Skeletal muscle satellite cell (primary cell): ENCODE measurements around the gene SLC13A4.
A peak's percentile ranks its signal among the peaks of the same experiment; 100 is the strongest.

ENCODE experiments used
- H3K27me3 ChIP-seq: 2 replicates; pipeline ENCODE4 v1.7.0; 2013; ENCODE audit warnings: low read length; ENCODE audit not compliant: control insufficient read depth, insufficient read depth
- H3K36me3 ChIP-seq: 2 replicates; pipeline ENCODE4 v1.7.0; 2013; ENCODE audit warnings: mild to moderate bottlenecking, control low read depth, low read length; ENCODE audit not compliant: insufficient read depth
- H3K4me1 ChIP-seq: 2 replicates; pipeline ENCODE4 v1.7.0; 2013; ENCODE audit warnings: low read length; ENCODE audit not compliant: control insufficient read depth, insufficient read depth
- H3K4me2 ChIP-seq: 2 replicates; pipeline ENCODE4 v1.7.0; 2013; ENCODE audit warnings: mild to moderate bottlenecking, low read length
- H3K4me3 ChIP-seq: 2 replicates; pipeline ENCODE4 v1.7.0; 2013; ENCODE audit warnings: low read length
- H3K9ac ChIP-seq: 2 replicates; pipeline ENCODE4 v1.7.0; 2013; ENCODE audit warnings: mild to moderate bottlenecking, low read depth, low read length, moderate library complexity
- H3K9me3 ChIP-seq: replicated peaks from 2 replicates; pipeline ENCODE4 v1.7.0; 2013; ENCODE audit warnings: mild to moderate bottlenecking, control low read depth, low read length

The SLC13A4 gene

GRCh38 chr7:135715055-135715522, 12.9 kb downstream of the SLC13A4 start:
- no peak overlapping the region for H3K9ac ChIP-seq
- H3K27me3 ChIP-seq: no peaks in the 10 kb centered on the region
- peaks cover 31% of the 10 kb centered on the region for H3K4me1 ChIP-seq
- H3K4me2 ChIP-seq: peak overlapping the region; percentile 43
- no peaks in the 10 kb centered on the region for H3K9me3 ChIP-seq
- H3K36me3 ChIP-seq: no peaks in the 10 kb centered on the region
- H3K4me3 ChIP-seq: peak overlapping the region; percentile 43

- Histone ChIP-seq H3K9ac (peak overlapping the region; percentile 43), H3K4me1 (peaks cover 31% of the 10 kb centered on the region), H3K4me3 (peak overlapping the region; percentile 43), H3K27me3 (no peaks in the 10 kb centered on the region), H3K9me3 (no peaks in the 10 kb centered on the region), H3K4me2 (peak overlapping the region; percentile 43), H3K36me3 (no peaks in the 10 kb centered on the region)
These were observed 13.4 kb downstream of the SLC13A4 start for GRCh38 chr7:135714534-135715009.

DNA sequence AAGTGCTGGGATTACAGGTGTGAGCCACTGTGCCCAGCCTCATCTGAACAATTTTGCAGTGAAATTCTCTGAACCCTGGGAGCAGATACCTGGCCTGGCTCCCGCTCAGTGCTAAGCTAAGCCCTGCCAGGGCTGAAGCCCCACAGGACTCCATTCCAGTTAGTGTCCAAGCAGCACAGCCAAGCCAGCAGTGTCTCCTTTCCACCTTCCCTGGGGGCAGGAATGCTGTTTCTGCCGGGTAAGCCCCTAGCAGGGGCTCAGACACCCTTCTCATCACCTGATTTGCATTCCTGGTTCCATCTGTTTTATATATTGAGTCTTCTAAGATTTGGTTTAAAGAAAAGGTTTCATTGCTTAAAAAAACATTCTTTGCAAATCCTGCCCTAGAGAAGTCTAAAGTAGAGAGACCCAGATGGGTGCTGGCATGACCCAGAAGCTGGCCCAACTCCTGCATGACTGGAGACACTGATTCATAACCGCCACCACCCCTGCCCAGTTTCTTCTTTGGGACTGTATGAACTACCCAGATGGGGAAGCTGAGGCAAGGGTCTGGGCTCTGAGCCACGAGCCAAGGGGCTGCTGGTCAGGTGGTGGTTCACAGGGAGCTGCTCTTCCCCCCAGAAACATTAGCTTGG, 14.0 kb downstream of the SLC13A4 start:
- Histone ChIP-seq H3K9me3 (no peaks in the 10 kb centered on the region), H3K4me1 (peaks cover 31% of the 10 kb centered on the region), H3K27me3 (no peaks in the 10 kb centered on the region), H3K4me3 (peak overlapping the region; percentile 14), H3K4me2 (peak overlapping the region; percentile 43), H3K36me3 (no peaks in the 10 kb centered on the region), H3K9ac (peak overlapping the region; percentile 43)

DNA sequence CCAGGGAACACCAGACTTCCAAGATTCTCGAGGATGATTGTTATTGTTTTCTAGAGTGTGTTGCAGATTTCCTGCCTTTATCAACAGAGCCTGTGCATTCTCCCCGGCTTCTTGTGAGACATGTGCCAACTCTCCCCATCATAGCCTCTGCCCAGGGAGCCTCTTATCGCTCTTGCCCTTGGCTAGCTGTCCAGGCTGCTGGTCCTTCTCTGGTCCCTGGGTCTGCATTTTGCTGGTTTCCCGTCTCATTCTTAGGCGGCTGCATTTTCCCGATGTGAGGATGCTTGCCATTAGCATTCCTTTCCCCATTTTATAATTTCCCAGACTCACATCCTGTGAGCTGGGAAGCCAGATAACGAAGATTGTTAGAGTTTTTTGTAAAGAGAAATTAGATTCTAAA, 15.2 kb downstream of the SLC13A4 start:
- no peaks in the 10 kb centered on the region for H3K9me3 ChIP-seq

DNA sequence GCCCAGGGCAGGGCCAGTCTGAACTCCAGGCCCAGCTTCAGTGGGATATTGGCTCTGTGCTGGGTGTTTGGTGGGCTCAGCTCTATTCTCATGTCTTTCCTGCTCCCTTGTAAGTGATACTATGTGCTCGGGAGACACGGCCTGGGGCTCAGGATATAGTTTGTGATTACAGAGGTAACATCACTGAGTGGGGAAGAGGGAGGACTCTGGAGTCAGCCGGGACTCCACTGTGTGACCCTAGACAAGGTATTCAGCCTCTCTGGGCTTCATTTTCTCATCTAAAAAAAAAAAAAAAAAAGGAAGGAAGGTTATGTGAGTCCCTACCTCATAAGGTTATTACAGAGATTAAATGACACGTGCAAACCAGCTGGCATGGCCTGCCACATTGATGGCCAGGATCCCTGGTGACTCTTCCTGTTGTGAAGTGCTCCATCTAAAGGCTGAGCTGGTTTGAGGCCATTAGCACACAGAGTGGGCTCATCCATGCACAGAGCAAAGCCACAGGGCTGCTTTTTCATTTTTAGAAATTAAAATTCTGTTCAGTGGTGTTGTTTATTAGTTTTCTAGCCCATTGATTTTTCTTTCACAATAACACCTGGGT, 15.7 kb downstream of the SLC13A4 start:
- H3K4me3 ChIP-seq: no peak overlapping the region
- H3K4me2 ChIP-seq: no peak overlapping the region
- no peak overlapping the region for H3K9ac ChIP-seq
- H3K36me3 ChIP-seq: no peaks in the 10 kb centered on the region
- no peaks in the 10 kb centered on the region for H3K27me3 ChIP-seq
- peaks cover 31% of the 10 kb centered on the region for H3K4me1 ChIP-seq
- no peaks in the 10 kb centered on the region for H3K9me3 ChIP-seq

More for the DNA sequence above, 15.2 kb downstream of the SLC13A4 start:
- Histone ChIP-seq H3K4me2 (no peak overlapping the region), H3K9ac (no peak overlapping the region), H3K36me3 (no peaks in the 10 kb centered on the region), H3K4me1 (peaks cover 31% of the 10 kb centered on the region), H3K4me3 (no peak overlapping the region), H3K27me3 (no peaks in the 10 kb centered on the region)

GRCh38 chr7:135711139-135711469, 16.9 kb downstream of the SLC13A4 start:
- Histone ChIP-seq H3K4me2 (no peak overlapping the region), H3K9me3 (no peaks in the 10 kb centered on the region), H3K36me3 (no peaks in the 10 kb centered on the region), H3K4me1 (peaks cover 22% of the 10 kb centered on the region), H3K27me3 (no peaks in the 10 kb centered on the region), H3K9ac (no peak overlapping the region), H3K4me3 (no peak overlapping the region)

- Histone ChIP-seq H3K36me3 (no peaks in the 10 kb centered on the region), H3K9ac (no peak overlapping the region), H3K9me3 (no peaks in the 10 kb centered on the region), H3K4me2 (no peak overlapping the region), H3K4me1 (peaks cover 17% of the 10 kb centered on the region), H3K4me3 (no peak overlapping the region), H3K27me3 (no peaks in the 10 kb centered on the region)
These were observed 17.4 kb downstream of the SLC13A4 start for GRCh38 chr7:135710417-135711138.

DNA sequence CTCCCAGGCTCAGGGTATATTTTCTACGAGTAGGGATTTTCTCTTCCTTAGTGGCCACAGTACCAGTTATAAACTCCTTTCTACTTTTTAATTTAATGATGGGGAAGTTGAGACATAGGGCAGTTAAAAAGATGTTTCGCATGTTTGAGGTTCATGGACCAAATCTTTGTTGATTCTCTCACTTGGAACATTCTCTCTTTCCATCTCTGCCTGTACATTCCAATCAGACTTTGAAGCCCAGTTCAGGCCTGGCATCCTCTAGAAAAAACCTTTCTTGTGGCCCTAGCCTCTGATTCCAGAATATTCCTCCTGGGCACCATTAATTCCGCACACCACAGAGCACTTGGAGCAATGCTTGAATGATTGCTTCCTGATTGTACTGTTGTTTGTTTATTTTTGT, 18.5 kb downstream of the SLC13A4 start:
- no peak overlapping the region for H3K9ac ChIP-seq
- no peaks in the 10 kb centered on the region for H3K9me3 ChIP-seq
- no peaks in the 10 kb centered on the region for H3K36me3 ChIP-seq

GRCh38 chr7:135708041-135708440, 19.9 kb downstream of the SLC13A4 start:
- no peak overlapping the region for H3K4me2 ChIP-seq
- H3K9me3 ChIP-seq: no peaks in the 10 kb centered on the region
- no peaks in the 10 kb centered on the region for H3K36me3 ChIP-seq
- H3K27me3 ChIP-seq: no peaks in the 10 kb centered on the region
- no peaks in the 10 kb centered on the region for H3K4me1 ChIP-seq
- no peak overlapping the region for H3K4me3 ChIP-seq
- no peak overlapping the region for H3K9ac ChIP-seq

More for the DNA sequence above, 18.5 kb downstream of the SLC13A4 start:
- Histone ChIP-seq H3K4me2 (no peak overlapping the region), H3K27me3 (no peaks in the 10 kb centered on the region), H3K4me3 (no peak overlapping the region), H3K4me1 (peaks cover 8% of the 10 kb centered on the region)

GRCh38 chr7:135707570-135707966, 20.4 kb downstream of the SLC13A4 start:
- Histone ChIP-seq H3K4me2 (no peak overlapping the region), H3K4me3 (no peak overlapping the region), H3K27me3 (no peaks in the 10 kb centered on the region), H3K4me1 (no peaks in the 10 kb centered on the region), H3K9ac (no peak overlapping the region), H3K9me3 (no peaks in the 10 kb centered on the region), H3K36me3 (no peaks in the 10 kb centered on the region)

GRCh38 chr7:135706858-135707569, 21.0 kb downstream of the SLC13A4 start:
- no peaks in the 10 kb centered on the region for H3K36me3 ChIP-seq
- no peak overlapping the region for H3K4me3 ChIP-seq
- no peaks in the 10 kb centered on the region for H3K27me3 ChIP-seq
- no peaks in the 10 kb centered on the region for H3K4me1 ChIP-seq
- H3K9me3 ChIP-seq: no peaks in the 10 kb centered on the region
- H3K9ac ChIP-seq: no peak overlapping the region
- H3K4me2 ChIP-seq: no peak overlapping the region
